Caco-2 (cell line): ENCODE measurements around the gene TRIM24. TPM values are rescaled to one million over a fixed set of nuclear protein-coding genes. Genes with fewer than 3 reads are reported as not detected.
"Not testable (repeated sequence)": the region's sequence is repeated elsewhere in the genome, so short reads cannot be mapped to it uniquely, and the experiment has no call there.

ENCODE experiments used
- BruUV-seq: library from RNA; stranded (reverse); fragments of 400-500 nt; replicated peaks from 2 replicates; lab custom pipeline; 2021; lab: Mats Ljungman, UMichigan
- CTCF ChIA-PET: fragments of 300-600 bp; sonication (Branson Sonifier 250); formaldehyde crosslinking; loops from one replicate; lab custom pipeline; 2022; ENCODE audit warnings: antibody characterized with exemption; lab: Charles Lee
- POLR2A ChIA-PET: fragments of 300-600 bp; sonication (Branson Sonifier 250); formaldehyde crosslinking; loops from one replicate; lab custom pipeline; 2022; ENCODE audit warnings: antibody characterized with exemption; lab: Charles Lee
- DNase-seq, 2 experiments: peaks; one replicate each; pipeline versions ENCODE4 v3.0.0 to v3.0.0-alpha.2; 2020 to 2022
- H3K27me3 ChIP-seq: replicated peaks from 2 replicates; pipeline ENCODE4 v1.6.0; 2011; ENCODE audit warnings: low read length; ENCODE audit not compliant: control insufficient read depth, insufficient read depth
- H3K36me3 ChIP-seq: 2 replicates; pipeline ENCODE4 v1.5.1; 2011; ENCODE audit warnings: low read length; ENCODE audit not compliant: control insufficient read depth, insufficient read depth
- H3K4me1 ChIP-seq: fragments of 250-450 bp; sonication (Bioruptor Pico); 2 replicates; pipeline ENCODE4 v1.5.1; 2020; ENCODE audit warnings: mild to moderate bottlenecking
- H3K4me3 ChIP-seq: 2 replicates; pipeline ENCODE4 v1.5.1; 2011; ENCODE audit warnings: low read depth, mild to moderate bottlenecking, control low read depth, low read length
- H3K9me3 ChIP-seq: fragments of 250-450 bp; sonication (Bioruptor Pico); 2 replicates; pipeline ENCODE4 v1.5.1; 2020; ENCODE audit warnings: mild to moderate bottlenecking, moderate library complexity
- H3K27ac Mint-ChIP-seq: one replicate; pipeline ENCODE4 v1.8.0; 2022; ENCODE audit warnings: mixed read lengths; ENCODE audit not compliant: unreplicated experiment
- H3K27me3 Mint-ChIP-seq: one replicate; pipeline ENCODE4 v1.8.0; 2022; ENCODE audit warnings: mixed read lengths; ENCODE audit not compliant: insufficient read depth, unreplicated experiment
- H3K36me3 Mint-ChIP-seq: one replicate; pipeline ENCODE4 v1.8.0; 2022; ENCODE audit warnings: mild to moderate bottlenecking, mixed read lengths; ENCODE audit not compliant: insufficient read depth, unreplicated experiment
- H3K4me1 Mint-ChIP-seq: one replicate; pipeline ENCODE4 v1.8.0; 2022; ENCODE audit warnings: low read depth, mixed read lengths; ENCODE audit not compliant: unreplicated experiment
- H3K4me3 Mint-ChIP-seq: one replicate; pipeline ENCODE4 v1.8.0; 2022; ENCODE audit warnings: mild to moderate bottlenecking, moderate library complexity, mixed read lengths; ENCODE audit not compliant: unreplicated experiment
- H3K9me3 Mint-ChIP-seq: one replicate; pipeline ENCODE4 v1.8.0; 2022; ENCODE audit warnings: mixed read lengths; ENCODE audit not compliant: unreplicated experiment
- intact Hi-C: fragments of 100-400 bp; cut with micrococcal nuclease; formaldehyde crosslinking; loops from one replicate; pipeline ENCODE4 v1.10.0; 2022; ENCODE audit not compliant: unreplicated experiment
- total RNA-seq: library from RNA; stranded (reverse); gene quantifications from 2 replicates; pipeline ENCODE4 v1.2.3, GENCODE V29; 2022
- TF ChIP-seq, protein P1 (sequence below), 2 experiments: fragments of 200-600 bp in 1 of 2; IDR thresholded peaks; 1 replicate in 1 of 2; 2 replicates in 1 of 2; pipeline versions ENCODE4 v1.5.1 to v1.8.0; 2011 to 2022; ENCODE audit warnings: antibody characterized with exemption in 1 of 2, control low read depth in 1 of 2, inconsistent platforms in 1 of 2, low read depth in 1 of 2, low read length in 1 of 2, mild to moderate bottlenecking in 1 of 2, moderate library complexity in 1 of 2; ENCODE audit not compliant: insufficient read depth in 1 of 2, severe bottlenecking in 1 of 2, unreplicated experiment in 1 of 2

The TRIM24 gene
- total RNA-seq, 1 experiment from 2014 or later, result 58.2 TPM

DNA sequence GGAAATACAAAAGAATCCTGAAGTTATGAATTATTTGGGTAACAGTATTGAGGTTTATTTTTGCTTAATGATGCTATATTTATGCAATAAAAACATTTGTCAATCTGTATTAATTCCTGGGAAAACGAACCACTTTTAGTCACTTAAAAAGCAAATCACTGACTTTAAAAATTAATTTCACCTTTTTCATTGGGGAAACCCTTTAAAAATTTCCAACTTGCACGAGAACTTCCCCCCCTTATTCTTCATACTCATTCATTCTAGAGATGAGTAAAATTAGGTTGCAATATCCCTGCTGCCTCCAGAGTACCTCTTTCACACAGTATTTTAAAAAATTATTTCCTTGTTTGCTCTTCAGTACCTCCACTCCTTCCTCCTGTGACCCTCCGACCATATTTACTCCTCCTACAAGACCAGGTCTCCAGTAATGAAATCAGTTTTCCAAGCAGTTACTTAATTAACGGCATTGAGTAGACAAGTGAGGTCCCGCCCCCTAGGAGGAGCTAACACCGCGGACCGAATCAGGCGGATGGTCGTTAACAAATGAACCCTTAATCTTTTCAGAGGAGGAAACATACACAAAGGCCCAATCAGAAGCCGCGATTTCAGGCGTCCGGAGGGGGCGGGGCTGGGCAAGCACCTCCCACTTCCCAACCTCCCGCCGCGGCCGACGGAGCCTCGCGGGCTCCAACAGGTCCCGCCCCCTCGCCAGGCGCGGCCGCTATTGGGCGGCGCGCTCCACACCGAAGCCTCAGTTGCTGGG, 465 bp upstream of the TRIM24 start:
- Mint-ChIP-seq H3K4me3 (peak overlapping the region; percentile 79), H3K27me3 (no peaks in the 10 kb centered on the region), H3K36me3 (peaks cover 40% of the 10 kb centered on the region), H3K9me3 (no peaks in the 10 kb centered on the region), H3K4me1 (no peaks in the 10 kb centered on the region), H3K27ac (peak overlapping the region; percentile 22)
- DNase-seq, result peak; percentile 98
- CTCF ChIA-PET, result interaction anchor here (0.5 to 1.0 kb wide), 2 partner anchors 279 to 402 kb away, joined by 3 read pairs; no protein-coding TSS in a partner anchor
- H3K4me1 ChIP-seq, result peaks cover 22% of the 10 kb centered on the region
- POLR2A ChIA-PET, result no interaction called here
- H3K4me3 ChIP-seq, result peak overlapping the region; percentile 31
- no peaks in the 10 kb centered on the region for H3K27me3 ChIP-seq
- H3K36me3 ChIP-seq, result no peaks in the 10 kb centered on the region; the same call in 1 of the 2 replicates
- BruUV-seq, result TSS peak; percentile 86
- no peaks in the 10 kb centered on the region for H3K9me3 ChIP-seq
- TF ChIP-seq, protein P1, sequence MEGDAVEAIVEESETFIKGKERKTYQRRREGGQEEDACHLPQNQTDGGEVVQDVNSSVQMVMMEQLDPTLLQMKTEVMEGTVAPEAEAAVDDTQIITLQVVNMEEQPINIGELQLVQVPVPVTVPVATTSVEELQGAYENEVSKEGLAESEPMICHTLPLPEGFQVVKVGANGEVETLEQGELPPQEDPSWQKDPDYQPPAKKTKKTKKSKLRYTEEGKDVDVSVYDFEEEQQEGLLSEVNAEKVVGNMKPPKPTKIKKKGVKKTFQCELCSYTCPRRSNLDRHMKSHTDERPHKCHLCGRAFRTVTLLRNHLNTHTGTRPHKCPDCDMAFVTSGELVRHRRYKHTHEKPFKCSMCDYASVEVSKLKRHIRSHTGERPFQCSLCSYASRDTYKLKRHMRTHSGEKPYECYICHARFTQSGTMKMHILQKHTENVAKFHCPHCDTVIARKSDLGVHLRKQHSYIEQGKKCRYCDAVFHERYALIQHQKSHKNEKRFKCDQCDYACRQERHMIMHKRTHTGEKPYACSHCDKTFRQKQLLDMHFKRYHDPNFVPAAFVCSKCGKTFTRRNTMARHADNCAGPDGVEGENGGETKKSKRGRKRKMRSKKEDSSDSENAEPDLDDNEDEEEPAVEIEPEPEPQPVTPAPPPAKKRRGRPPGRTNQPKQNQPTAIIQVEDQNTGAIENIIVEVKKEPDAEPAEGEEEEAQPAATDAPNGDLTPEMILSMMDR (IDR thresholded peaks at IDR 0.05; ENCODE audit: insufficient read depth in 1 of 2, low read depth in 1 of 2, low read length in 1 of 2, severe bottlenecking in 1 of 2, unreplicated experiment in 1 of 2), result peak in 1 of 2 experiments; percentile 41
- intact Hi-C loops, result loop anchor here (1.0 to 5.0 kb wide), 7 partner anchors 42 to 457 kb away; partner anchors contain the start of gene CREB3L2

GRCh38 chr7:138460649-138461607, 869 bp downstream of the TRIM24 start:
- ChIA-PET POLR2A (no interaction called here), CTCF (no interaction called here)
- Histone ChIP-seq H3K27me3 (no peaks in the 10 kb centered on the region), H3K4me3 (peak overlapping the region; percentile 99), H3K9me3 (no peaks in the 10 kb centered on the region), H3K4me1 (peaks cover 19% of the 10 kb centered on the region), H3K36me3 (no peaks in the 10 kb centered on the region; the same call in 1 of the 2 replicates)
- no TSS peak for BruUV-seq
- Mint-ChIP-seq H3K4me1 (no peaks in the 10 kb centered on the region), H3K9me3 (no peaks in the 10 kb centered on the region), H3K4me3 (peak overlapping the region; percentile 79), H3K27ac (peak overlapping the region; percentile 90), H3K36me3 (peaks cover 53% of the 10 kb centered on the region), H3K27me3 (no peaks in the 10 kb centered on the region)
- DNase-seq, result peak; percentile 62 to 79
- intact Hi-C loops, result loop anchor here (1.0 to 5.0 kb wide), 7 partner anchors 44 to 458 kb away; partner anchors contain the start of gene CREB3L2
- TF ChIP-seq, protein P1 (IDR thresholded peaks at IDR 0.05; ENCODE audit: insufficient read depth in 1 of 2, low read depth in 1 of 2, low read length in 1 of 2, severe bottlenecking in 1 of 2, unreplicated experiment in 1 of 2), result no peak

DNA sequence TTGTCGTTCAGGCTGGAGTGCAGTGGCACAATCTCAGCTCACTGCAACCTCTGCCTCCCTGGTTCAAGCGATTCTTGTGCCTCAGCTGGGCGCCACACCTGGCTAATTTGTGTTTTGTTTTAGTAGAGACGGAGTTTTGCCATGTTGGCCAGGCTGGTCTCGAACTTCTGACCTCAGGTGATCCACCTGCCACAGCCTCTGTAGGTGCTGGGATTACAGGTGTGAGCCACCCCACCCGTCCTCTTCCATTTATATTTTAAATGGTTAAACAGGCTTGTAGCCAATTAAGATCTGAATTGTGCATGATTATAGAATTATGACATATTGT, 3.2 kb downstream of the TRIM24 start:
- H3K4me1 ChIP-seq, result peaks cover 16% of the 10 kb centered on the region
- CTCF ChIA-PET, H3K36me3 ChIP-seq, POLR2A ChIA-PET, H3K9me3 ChIP-seq, H3K4me3 ChIP-seq, H3K27me3 Mint-ChIP-seq, DNase-seq, H3K27ac Mint-ChIP-seq, H3K27me3 ChIP-seq, H3K9me3 Mint-ChIP-seq, H3K4me1 Mint-ChIP-seq, BruUV-seq: not testable (repeated sequence)
- intact Hi-C loops, result loop anchor here (5.0 kb wide), 3 partner anchors 46 to 301 kb away; no protein-coding TSS in a partner anchor
- peaks cover 67% of the 10 kb centered on the region for H3K36me3 Mint-ChIP-seq
- H3K4me3 Mint-ChIP-seq, result peak overlapping the region; percentile 79
